Loucy (cell line): ENCODE data around the gene RAB38.

Experiments
- EZH2phosphoT487 ChIP-seq: fragments of 200-600 bp; IDR thresholded peaks from 2 replicates; pipeline ENCODE4 v1.6.1; 2018; ENCODE audit warnings: antibody characterized with exemption, mild to moderate bottlenecking, moderate library complexity, borderline replicate concordance
- TF ChIP-seq, protein P1 (sequence below): fragments of 200-600 bp; sonication (generic); conservative IDR thresholded peaks from 2 replicates; pipeline ENCODE4 v1.5.1; 2014; ENCODE audit warnings: mild to moderate bottlenecking, antibody characterized with exemption, low read length

DNA sequence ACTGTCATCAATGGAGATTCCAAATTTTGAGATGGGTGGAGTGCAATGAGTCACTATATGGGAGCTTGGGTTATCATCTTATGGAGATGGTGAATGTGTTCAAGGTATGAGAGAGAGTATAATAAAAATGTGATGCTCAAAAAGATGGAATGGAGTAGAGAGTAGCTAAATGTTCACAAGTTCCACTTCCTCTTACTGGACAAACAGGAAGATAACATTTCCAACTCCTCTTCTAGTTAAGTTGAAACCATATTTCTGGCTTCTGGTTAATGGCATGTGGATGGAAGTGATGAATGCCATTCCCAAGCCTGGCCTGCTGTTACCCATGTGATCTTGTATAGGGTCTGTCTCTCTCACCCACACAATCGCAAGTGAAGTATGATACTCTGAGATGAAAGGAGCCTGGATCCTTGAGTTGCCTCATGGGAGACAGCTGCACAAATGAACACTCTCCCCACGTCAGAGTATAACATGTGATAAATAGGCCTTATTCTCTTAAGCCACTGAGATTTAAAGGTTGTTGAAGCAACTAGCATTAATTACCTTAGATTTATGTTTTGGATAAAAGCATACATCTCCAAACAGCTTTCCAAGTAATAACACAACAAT lies 111.0 kb downstream of the RAB38 start:
- TF ChIP-seq, protein P1, sequence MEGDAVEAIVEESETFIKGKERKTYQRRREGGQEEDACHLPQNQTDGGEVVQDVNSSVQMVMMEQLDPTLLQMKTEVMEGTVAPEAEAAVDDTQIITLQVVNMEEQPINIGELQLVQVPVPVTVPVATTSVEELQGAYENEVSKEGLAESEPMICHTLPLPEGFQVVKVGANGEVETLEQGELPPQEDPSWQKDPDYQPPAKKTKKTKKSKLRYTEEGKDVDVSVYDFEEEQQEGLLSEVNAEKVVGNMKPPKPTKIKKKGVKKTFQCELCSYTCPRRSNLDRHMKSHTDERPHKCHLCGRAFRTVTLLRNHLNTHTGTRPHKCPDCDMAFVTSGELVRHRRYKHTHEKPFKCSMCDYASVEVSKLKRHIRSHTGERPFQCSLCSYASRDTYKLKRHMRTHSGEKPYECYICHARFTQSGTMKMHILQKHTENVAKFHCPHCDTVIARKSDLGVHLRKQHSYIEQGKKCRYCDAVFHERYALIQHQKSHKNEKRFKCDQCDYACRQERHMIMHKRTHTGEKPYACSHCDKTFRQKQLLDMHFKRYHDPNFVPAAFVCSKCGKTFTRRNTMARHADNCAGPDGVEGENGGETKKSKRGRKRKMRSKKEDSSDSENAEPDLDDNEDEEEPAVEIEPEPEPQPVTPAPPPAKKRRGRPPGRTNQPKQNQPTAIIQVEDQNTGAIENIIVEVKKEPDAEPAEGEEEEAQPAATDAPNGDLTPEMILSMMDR, result no peak
- TF ChIP-seq EZH2phosphoT487, result no peak
